Measurements from ENCODE around the gene C3.
"Not testable (repeated sequence)": the region's sequence is repeated elsewhere in the genome, so short reads cannot be mapped to it uniquely, and the experiment has no call there.

The C3 gene

DNA sequence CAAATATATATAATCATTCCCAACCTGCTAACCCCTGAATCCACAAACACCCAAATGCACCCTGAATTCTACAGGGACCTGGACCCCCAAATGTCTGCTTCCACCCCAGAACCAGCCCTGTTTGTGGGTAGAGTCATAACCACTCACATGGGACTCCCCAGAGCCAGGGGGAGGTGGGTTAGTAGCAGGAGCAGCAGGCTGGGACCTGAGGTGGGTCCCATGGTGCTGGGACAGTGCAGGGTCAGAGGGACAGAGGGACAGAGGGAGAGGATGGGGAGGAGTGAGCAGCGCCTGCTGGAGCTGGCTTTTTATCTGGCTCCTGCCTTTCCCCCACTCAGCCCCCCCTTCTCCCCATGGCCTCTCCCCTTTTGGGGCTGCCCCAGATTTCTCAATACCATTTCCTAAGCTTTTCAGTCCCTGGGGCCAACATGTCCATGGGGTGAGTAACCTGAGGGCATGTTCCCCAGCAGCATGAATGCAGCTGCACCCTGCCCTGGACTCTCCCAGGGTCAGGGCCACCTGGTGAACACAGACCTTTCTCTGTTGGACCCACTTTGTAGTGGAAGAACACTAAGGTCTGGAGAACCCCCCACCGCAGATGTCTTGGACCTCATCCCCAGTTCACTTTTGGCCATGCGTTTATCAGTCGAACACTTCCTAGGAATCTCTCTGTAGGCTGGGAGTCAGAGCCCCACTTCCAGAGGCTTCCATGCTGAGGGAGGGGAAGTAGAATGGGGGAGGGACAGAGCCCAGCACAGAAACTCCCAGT is at the start of gene C3:
C3 (minus strand) TSS at position 282 of the 769 bp plus-strand sequence; CDS start at position 221, 61 bp downstream.
- no peak for DNase-seq (ENCODE audit: low spot score)

DNA sequence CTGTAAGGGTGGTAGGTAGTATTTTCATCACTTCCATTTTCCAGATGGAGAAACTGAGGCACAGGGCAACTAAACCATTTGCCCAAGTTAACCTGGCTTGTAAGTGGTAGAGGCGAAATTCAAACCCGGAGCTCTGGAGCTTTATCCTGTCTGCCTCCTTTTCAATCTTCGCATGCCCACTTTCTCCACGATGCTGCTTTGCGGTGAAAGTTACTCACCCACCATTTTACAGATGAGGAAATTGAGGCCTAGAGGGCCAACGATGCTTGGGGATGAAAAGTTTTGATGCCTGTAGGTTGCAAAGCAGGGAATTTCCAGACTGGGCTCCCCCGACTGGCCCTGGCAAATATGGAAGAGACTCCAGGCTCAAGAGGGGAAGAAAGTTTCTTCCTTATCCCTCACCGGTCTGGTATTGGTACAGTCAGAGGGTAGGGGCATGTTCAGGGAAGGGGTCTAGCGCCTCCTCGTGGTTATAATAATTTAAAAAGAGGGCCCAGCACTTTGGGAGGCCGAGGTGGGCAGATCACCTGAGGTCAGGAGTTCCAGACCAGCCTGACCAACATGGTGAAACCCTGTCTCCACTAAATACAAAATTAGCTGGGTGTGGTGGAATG is 48.7 kb upstream of the C3 start:
- DNase-seq (ENCODE audit: low spot score): peak; percentile 45

GRCh38 chr19:6768236-6768785 is 47.9 kb upstream of the C3 start:
- no peak for DNase-seq (ENCODE audit: low spot score)

DNA sequence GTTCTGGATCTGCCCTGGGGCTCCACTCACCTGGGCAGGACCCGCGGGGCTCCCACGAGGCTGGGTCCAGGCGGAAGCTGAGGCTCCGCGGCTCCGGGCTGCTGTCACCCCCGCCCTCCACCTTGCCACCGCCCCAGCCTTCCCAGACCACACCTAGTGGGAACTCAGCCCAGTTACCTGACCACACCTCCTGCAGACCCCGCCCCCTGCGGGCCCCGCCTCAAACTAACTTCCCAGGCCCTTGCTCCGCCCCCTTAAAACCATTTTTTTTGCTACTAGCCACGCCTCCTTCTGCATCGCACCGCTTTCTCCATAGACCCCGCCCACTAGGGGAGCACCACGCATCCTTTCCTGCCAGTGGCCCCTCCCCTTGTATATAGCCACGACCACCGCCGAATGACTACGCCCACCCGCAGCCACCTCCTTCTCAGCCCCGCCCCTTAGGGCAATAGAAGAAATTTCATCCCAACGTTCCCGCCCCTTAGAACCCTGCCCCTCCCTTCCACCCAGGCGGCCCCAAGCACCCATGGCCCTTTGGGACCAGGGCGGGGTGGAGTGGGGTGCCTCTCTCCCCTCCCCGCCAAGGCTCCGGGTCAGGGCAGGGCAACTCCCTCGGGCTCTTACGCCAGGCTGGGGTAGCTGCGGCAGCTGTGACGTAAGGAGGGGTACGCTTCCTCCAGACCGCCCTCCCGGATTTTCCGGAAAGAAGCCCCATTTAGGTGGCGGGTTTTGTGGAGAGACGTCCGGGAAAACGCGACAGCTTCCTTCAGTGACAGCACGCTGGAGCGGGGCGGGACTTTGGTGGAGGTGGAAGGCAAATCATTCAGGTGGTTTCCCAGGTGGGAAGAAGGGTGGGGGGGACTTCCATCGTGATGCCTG is 47.1 kb upstream of the C3 start, which contains the start of gene SH2D3A:
SH2D3A (minus strand) TSS at position 79 of the 879 bp plus-strand sequence. CDS start 3,687 bp downstream, outside the sequence.
- DNase-seq (ENCODE audit: low spot score): peak; percentile 92

GRCh38 chr19:6767081-6767356 is 46.6 kb upstream of the C3 start:
- no peak for DNase-seq (ENCODE audit: low spot score)

GRCh38 chr19:6766357-6767080 is 46.1 kb upstream of the C3 start:
- no peak for DNase-seq (ENCODE audit: low spot score)

DNA sequence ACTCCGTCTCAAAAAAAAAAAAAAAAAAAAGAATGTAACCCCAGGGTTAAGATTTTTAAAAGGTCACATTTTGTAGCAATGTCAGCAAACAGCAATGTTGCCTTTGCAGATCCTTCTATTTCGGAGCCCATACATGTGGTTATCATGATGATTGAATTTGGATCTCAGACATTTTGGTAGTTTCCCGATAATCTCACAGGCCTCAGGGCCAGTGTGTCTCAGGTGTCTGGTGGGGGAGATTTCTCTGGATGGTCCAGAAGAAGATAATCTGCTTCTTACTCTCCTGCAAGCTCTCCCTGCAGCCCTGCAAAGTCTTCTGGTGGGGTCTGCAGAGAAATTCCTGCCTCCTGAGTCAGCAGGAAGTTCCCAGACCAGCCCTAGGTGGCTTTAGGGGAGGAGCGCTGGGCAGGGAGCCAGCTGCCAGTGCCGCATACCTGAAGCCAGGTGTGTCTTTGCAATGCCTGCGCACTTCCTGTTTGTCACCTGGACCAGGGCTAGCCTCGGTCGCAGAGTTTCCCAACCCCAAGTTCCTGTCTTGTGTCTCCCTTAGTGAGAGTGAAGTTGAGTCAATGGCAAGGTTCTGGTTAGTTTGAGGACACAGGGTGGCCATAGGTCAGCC is 45.4 kb upstream of the C3 start:
- DNase-seq (ENCODE audit: low spot score): peak; percentile 77

- DNase-seq (ENCODE audit: low spot score): not testable (repeated sequence)
Observed at GRCh38 chr19:6762253-6762797, 41.9 kb upstream of the C3 start.

DNA sequence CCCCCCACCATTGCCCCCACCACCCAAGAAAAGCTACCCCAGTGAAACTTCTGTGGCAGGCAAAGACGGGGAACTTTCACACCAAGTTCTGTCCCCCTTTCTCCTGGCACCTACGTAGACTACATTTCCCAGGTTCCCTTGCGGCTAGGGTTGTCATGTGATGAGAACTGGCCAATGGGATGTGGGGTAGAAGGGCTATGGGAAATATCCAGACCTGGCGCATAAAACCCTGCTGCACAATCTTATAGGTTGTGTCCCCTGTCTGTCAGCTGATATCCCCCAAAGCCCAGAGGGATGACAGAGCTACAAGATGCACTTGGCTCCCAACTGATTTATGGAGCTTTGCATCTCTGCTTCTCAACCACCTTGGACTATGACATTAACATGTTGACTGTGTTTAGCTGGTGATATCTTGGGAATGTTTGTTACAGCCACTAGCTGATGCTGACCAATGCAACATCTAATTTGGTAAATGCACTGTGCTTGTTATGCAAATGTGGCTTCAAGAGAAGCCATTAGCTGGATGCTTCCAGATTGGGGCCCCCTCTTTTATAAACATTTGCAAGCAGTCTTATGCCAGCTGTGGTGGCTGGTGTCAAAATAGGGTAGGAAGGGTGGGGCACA is 40.7 kb upstream of the C3 start:
- peak; percentile 50 for DNase-seq (ENCODE audit: low spot score)

GRCh38 chr19:6760606-6761005 is 40.2 kb upstream of the C3 start:
- DNase-seq (ENCODE audit: low spot score): no peak

DNA sequence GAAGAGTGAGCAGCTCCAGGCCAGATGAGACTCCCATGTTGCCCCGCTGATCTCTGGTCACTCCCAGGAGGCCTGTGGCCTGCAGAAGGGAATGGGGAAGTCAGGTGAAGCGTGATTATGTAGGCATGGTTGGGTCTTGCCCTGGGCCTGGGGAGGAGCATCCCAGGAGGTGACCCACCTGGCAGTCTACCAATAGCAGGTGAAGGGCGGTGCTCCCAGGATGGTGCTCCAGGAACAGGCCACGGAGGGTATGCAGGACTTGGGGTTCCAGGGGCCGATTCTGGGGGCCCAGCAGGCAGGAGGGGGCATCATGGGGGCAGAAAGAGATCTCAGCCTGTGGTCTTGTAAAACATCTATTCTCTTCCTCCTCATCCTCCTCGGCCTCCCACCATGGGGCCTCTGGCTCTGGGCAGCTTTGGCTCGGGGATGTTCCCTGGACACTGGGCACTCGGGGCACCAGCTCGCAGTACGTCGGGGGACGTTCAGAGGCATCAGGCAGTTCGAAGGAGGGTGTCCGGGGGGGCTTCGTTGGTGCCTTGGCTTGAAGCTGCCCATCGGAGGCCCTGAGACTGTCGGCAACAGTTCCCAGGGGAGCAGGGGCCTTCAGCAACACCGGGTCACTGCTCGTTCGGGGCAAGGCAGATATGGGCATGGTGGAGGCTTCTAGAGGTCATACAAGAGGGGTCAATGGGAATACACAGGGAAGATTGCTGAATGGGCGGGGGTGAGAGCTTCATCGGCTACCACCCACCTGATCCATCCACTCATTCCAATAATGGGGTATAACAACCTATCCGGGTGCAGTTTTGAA is 34.4 kb upstream of the C3 start:
- no peak for DNase-seq (ENCODE audit: low spot score)

- peak; percentile 35 for DNase-seq (ENCODE audit: low spot score)
Observed at GRCh38 chr19:6754136-6754535, 33.7 kb upstream of the C3 start.

DNA sequence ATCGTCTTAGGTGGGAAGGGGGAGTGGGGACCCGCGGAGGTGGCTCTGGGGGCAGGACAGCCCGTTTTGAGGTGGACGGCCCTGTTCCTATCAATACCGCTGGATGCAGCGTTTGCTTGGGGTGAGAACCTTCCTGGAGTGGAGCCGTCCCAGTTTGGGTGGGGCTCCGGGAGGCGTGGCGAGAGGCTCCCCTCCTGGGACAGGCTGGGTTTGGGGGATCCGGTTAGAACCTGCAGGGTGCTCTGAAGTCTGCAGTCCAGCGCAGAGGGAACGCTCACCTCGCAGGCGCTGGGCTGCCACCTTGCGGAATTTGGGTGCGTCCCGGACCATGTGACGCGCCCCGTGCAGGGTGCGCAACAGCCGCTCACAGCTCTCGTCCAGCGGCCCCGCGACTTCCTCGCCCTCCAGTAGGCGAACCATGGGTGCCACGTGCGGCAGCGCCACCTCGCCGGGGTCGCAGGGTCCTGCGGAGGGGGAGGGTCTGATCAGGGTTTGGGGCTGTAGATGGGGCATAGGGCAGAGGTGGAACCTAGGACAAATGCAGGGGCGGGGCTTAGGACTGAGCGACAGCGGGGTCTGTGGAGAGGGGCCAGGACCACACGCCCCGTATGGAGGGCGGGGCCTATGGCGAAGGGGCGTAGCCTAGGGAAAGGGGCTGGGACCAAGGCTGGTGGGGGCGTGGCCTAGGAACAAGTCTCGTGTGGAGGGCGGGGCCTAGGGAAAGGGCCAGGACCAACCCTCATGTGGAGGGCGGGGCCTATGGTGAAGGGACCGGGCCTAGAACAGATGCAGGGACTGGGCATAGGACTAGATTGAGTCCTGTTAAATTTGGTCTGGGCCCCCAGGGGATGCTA is 33.0 kb upstream of the C3 start:
- DNase-seq (ENCODE audit: low spot score): peak; percentile 94

DNA sequence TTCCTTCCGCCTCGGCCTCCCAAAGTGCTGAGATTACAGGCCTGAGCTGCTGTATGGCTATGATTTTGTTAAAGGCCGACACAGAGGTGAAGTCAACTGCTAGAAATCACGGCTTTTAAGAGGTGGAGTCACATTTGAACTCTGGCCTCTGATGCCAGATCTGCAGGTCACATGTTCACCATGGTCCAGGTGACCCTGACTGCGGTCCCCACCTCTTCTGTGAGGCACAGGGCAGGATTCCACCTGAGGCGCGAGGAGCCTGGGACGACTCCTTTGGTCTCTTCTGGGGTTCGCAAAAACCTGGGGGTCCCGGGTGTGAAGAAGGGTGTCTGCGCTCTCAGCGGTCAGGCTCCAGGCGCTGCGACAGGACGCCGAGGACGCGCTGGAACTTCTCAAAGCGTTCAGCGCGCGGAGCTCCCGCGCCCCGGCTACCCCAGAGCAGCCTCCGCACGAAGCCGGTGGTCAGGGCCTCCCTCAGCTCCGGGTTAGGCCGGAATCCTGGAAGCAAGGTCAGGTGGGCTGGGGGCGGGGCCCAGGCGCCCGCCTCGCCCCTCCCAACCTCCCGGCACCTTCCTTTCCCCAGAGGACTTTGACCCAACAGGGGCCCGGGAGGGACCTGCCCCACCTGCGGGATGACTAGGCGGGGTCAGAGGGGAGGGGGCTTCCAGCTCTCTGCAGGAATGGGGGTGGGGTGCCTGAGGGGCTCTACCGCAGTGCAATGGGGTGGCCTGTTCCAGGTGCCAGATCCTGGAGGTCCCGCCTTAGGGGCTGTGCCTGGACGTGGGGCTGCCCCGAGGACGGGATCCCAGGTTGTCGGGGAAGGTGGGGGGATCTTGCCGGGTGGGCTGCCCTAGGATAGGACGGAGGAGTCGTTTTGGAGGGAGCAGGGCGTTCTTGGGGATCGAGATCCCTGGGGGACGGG is 32.1 kb upstream of the C3 start:
- peak; percentile 81 for DNase-seq (ENCODE audit: low spot score)

DNA sequence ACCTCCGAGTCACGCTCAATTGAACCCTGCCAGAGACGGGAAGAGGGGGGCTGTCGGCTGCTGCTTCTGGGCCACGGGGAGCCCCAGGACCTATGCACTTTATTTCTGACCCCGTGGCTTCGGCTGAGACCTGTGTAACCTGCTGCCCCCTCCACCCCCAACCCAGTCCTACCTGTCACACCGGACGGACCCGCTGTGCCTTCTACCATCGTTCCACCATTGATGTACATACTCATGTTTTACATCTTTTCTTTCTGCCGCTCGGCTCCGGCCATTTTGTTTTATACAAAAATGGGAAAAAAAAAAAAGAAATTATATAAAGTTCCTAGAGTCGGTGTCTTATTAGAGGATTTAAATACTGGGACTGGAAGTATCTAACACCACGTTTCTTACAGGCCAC is 30.7 kb upstream of the C3 start:
- no peak for DNase-seq (ENCODE audit: low spot score)

DNA sequence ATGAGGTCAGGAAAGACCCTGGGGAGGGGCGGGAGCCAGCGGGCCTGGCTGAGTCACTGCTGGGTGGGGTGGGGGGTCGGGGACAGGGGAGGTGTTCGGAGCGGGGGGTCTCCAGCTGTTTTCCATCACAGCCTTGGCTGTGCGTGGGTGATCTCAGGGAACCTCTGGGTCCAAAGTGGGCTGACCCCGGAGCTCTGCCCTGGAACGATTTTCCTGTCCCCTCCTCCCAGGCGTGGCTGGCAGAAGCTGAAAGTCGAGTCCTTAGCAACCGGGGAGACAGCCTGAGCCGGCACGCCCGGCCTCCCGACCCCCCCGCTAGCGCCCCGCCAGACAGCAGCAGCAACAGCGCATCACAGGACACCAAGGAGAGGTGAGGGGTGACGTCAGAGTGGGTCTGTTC is 29.6 kb upstream of the C3 start:
- DNase-seq (ENCODE audit: low spot score): no peak

DNA sequence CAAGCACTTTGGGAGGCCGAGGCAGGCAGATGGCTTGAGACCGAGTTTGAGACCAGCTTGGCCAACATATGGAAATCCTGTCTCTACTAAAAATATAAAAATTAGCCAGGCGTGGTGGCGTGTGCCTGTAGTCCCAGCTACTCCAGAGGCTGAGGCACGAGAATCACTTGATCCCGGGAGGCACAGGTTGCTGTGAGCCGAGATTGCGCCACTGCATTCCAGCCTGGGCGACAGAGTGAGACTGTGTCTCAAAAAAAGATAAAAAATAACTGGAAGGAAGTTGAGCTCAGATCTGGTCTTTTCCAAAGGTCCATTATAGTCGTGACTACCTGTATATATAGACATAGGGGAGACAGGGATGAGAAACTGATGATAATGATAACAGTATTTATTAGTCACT is 28.1 kb upstream of the C3 start:
- not testable (repeated sequence) for DNase-seq (ENCODE audit: low spot score)

DNA sequence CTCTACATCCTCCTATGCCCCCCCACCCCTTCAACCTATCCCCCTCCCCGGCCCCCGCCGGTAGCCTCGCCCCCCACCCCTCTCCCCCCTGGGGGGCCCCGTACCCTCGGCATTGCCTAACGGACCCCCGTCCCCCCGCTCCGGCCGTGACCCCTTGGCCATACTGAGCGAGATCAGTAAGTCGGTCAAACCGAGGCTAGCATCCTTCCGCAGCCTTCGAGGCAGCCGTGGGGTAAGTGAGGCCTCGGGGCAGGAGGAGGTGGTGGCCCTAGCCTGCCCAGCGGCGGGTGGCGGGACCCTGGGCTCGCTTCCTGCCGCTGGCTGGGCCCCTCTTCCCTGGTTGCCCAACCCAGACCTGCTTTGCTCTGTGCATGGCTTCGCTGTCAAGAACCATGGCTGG is 25.5 kb upstream of the C3 start:
- DNase-seq (ENCODE audit: low spot score): no peak

Measured in iPS-NIHi11 (cell line).